SKM-1 (cell line): ENCODE data around the gene GARIN5B.
A peak's percentile ranks its signal among the peaks of the same experiment; 100 is the strongest.
"Not testable (repeated sequence)": the region's sequence is repeated elsewhere in the genome, so short reads cannot be mapped to it uniquely, and the experiment has no call there.

ENCODE experiments used
- DNase-seq: peaks from one replicate; lab custom pipeline; 2025; ENCODE audit not compliant: unreplicated experiment; lab: John Stamatoyannopoulos, UW

The GARIN5B gene

DNA sequence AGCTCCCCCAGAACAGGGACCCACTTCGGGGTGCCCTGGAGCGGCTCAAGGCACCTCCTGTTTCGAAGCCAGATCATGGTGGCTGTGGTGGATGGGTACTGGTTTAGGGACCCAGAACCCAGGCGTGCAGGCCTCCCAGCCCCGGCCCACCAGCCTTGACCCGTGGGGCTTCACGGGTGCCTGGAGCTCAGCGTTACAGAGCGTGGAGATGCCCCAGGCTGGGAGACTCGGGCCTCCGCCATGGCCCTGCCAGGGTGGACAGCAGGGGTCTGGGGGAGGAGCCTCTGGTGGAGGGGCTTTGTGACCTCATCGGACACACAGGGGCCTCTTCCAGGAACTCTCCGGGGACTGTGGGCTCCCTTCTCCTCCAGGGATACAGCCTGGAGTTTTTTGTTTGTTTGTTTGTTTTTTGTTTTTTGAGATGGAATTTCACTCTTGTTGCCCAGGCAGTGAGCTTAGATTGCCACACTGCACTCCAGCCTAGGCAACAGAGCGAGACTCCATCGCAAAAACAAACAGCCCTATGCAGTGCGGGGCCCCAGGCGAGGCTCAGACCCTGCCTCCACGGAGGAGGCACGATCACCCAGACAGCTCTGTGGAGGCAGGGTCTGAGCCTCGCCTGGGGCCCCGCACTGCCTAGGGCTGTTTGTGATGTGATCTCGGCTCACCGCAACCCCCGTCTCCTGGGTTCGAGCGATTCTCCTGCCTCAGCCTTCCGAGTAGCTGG lies at the start of gene GARIN5B:
Gene GARIN5B (minus strand): TSS at position 271 of the 727 bp plus-strand sequence. CDS start 194 bp downstream, at position 77.
- no peak for DNase-seq

DNA sequence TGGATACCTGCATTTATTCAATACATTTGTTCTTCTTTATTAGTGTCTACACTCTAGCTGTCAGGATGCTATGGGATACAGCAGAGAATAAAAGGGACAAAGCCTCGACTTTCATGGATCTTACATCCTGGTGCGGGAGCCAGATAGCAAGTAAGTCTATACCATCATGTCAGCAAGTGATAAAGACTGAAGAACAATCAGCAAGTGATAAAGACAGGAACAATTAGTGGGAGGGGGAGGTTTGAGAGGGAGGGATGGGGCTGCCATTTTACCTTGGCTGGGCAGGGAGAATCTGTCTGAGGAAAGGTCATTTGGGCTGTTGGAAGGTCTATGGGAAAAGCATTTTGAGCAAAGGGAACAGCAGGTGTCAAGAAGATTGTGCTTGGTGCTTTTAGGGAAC lies 47.1 kb upstream of the GARIN5B start:
- DNase-seq, result no peak

DNA sequence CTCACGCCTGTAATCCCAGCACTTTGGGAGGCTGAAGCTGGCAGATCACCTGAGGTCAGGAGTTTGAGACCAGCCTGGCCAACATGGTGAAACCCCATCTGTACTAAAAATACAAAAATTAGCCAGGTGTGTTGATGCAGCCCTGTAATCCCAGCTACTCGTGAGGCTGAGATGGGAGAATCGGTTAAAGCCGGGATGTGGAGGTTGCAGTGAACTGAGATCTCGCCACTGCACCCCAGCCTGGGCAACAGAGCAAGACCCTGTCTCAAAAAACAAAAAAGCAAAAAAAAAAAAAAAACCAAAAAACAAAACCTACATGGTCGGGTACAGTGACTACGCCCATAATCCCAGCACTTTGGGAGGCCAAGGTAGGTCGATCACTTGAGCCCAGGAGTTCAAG lies 46.1 kb upstream of the GARIN5B start:
- not testable (repeated sequence) for DNase-seq

DNA sequence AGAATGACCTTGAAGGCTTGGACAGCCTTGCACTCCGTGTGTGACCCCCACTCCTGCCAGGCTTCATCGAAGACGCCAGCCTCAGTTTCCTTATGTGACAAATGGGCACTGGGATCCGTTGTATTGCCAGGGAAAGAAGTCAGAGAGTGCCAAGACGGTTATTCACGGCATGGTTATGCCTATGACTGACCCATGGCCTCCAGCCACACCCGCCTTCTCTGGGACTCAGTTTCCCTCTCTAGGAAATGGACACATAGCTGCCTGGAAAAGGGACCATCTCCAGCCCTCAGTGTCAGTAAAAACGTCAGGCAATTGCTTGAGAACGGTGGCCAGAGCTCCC lies 45.4 kb upstream of the GARIN5B start:
- no peak for DNase-seq

DNA sequence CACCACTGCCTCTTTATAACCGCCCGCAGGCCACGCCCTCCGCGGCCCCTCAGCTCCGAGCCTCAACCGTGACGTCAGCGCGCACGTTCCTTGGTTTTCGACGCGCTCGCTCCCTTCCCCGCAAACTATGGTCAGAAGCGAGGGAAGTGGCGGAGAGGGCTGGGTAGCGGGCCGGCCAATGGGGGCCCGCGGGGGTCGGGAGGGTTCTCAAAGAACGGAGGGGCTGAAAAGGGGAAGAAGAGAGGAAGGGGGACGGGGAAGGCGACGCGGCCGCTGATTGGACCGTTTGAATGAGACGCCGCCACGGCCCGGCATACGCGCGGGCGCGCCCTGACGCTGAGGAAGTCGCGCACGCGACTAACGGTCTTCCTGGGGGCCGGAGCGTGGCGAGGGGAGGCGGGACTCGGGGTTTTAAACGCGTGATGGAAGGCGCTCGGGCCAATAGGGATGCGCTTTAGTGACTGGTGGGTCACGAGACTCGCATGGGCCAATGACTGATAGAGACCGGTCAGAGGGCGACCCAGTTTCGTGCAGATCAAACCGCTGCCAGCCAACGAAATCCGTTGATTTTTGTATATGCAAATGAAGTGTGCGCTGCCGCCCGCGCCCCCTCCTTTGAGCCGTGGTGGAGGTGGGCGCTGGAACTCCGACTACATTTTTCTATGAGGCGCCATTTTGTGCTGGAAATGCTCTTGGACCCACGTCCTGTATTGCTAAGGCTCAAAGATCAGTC lies 44.9 kb upstream of the GARIN5B start:
- peak; percentile 78 for DNase-seq

DNA sequence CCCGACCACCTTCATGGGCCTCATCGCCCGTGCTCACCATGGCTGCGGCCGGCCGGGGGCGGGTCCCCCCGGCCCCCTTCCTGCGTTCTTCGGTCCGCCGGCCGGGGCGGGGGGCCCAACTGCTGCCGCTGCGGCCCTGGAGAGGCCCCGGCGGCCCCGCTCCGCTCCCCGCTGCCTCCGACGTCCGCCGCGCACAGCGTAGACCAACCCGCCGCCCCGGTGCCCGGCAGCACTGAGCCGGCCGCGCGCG lies 44.4 kb upstream of the GARIN5B start, which contains the start of gene UBE2S:
Gene UBE2S (minus strand): TSS at position 239 of the 250 bp plus-strand sequence. CDS start 199 bp downstream, at position 40.
- DNase-seq, result not testable (repeated sequence)

DNA sequence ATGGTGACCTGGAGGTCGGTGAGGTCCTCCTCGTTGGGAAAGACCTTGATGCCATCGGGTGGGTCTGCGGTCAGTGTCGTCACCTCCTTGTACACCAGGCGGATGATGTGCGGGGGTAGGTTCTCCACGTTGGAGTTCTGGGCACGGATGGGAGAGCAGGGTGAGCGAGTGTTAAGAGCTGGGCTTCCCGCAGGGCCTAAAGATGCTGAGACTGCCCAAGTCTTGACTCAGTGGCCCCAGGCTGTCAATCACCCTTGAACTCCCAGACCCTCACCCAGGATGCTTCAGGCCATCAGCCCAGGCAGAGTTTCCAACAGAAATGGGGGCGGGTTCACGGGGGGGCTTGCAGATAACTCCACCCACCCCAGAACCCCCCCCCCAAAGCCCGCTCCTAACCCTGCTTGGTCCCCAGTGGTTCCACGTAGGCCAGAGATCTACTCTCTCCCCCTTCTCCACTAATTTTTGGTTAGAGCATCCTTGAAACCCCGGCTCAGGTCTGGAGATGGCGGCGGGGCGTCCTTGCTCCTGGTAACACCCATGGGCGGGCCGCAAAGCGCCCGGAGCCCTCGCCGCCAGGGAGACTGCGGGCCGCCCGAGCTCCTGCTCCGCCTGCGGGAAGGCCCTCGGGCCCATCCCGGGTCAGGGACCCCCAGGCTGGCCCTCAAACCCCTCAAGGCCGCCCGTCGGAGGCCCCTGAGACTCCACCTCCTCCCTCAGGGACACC lies 43.9 kb upstream of the GARIN5B start:
- DNase-seq, result no peak

DNA sequence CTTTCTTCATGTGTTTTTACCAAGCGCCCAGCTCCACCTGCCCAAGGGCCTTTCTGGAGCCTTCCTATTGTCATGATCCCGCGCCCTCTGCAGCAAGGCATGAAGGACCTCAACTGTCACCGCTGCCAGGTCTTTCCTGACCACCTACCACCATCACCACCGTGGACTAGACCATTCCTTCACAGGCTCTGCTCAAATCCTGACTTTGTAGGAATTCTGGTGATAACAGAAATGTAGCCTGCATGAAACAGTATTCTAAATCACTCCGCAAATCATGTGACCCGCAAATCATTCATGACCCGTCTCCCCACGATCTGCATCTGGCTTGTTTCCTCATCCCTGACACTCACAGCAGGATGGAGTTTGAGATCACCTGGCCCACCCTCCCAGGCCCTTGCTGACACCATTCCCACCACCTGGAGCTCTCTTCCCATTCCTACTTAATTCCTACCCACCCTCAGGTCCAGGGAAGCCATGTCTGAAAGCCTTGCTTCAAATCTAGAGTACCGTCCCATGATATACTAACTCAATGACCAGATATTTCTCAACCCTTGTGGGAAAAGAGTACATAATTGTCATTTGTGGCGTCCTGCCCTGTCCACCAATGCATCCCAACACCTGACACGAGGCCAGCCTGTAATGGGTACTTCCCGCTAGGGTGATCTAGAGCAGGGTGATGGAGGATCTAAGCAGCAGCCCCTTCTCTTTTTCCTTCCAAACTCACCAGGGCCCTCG lies 43.2 kb upstream of the GARIN5B start:
- no peak for DNase-seq

DNA sequence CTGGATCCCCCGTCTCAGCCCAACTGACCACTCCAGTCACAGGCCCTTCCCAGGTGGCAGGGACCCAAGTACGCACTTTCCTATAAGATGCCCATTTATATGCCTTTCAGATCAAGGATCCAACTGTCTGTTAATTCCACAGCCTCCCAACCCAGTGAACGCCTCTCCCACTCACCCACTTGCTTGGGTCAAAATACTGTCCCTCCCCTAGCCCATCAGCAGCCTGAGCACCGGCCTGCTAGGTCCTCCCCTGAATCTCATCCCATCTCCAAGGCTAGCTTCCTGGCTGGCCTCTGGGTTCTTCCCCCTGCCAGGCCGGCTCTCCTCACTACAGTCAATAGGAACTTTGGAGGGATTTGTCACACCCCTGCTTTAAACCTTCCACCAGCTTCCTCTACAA lies 42.6 kb upstream of the GARIN5B start:
- DNase-seq, result no peak

DNA sequence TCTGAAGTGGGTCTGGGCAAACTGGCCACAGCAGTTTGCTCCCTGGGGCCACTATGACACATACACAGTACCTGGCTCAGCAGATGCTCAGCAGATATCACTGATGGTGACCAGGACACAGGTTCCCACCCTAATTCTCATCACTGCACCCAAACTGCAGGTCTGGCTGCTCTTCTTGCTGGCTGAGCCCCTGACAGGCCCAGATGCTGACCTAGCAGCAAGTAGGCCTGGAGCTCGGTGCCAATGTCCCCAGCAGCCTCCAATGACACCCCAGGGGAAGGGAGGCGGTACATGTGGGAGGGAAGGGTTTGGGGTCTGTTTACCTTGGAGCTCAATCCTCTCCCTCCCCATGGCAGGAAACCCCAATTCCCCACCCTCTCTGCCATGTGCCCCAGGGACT lies 39.4 kb upstream of the GARIN5B start:
- no peak for DNase-seq

DNA sequence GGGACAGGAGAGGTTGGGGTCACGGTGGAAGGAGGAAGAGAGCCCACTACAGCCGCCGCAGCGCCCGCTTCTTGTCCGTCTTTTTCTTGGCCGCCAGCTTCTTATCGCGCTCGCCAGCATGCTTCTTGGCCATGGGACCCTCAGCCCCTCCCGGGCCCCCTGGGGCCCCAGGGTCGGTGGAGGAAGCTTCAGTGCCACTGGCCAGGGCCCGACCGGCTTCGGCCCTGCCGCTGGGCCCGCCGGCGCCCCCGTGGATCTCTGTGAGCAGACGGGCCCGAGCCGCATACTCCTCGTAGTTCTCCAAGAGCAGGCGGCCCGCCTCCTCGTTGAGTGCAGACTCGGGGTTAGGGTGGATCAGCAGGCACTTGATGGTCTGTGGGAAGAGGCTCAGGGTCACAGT lies 38.3 kb upstream of the GARIN5B start:
- DNase-seq, result not testable (repeated sequence)

DNA sequence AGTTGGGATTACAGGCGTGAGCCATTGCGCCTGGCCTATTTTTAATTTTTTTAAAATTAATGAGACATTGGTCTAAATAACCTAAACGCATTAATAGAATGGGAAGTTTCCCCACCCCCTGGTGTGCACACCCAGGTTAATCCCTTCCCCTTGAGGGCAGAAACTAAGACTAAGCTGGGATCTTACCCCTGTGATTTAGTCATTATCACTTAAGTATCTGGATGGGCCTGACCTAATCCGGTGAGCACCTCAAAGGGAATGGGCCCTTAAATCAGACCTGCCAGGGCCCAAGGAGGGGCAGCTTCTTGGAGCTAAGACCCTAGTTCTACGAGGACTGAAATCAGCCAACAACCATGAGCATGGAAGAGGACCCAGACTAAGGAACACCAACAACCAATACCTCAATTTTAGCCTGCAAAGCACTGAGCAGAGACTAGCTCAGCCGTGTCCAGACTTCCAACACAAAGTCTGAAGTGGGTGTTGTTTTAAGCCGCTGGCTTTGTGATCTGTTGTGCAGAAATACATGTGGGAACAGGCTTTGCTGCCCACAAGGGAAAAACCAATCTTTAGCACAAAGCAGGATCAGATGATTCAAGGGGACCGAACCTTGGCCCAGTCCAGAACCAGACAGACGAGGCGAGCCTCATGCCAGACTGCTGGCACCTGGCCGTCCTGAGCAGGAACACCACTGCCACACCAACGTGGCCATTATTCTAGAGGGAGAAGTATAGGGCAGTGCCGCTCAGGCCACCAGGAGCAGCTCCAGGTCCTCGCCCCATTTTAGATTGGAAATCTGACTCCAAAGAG lies 37.4 kb upstream of the GARIN5B start:
- no peak for DNase-seq

DNA sequence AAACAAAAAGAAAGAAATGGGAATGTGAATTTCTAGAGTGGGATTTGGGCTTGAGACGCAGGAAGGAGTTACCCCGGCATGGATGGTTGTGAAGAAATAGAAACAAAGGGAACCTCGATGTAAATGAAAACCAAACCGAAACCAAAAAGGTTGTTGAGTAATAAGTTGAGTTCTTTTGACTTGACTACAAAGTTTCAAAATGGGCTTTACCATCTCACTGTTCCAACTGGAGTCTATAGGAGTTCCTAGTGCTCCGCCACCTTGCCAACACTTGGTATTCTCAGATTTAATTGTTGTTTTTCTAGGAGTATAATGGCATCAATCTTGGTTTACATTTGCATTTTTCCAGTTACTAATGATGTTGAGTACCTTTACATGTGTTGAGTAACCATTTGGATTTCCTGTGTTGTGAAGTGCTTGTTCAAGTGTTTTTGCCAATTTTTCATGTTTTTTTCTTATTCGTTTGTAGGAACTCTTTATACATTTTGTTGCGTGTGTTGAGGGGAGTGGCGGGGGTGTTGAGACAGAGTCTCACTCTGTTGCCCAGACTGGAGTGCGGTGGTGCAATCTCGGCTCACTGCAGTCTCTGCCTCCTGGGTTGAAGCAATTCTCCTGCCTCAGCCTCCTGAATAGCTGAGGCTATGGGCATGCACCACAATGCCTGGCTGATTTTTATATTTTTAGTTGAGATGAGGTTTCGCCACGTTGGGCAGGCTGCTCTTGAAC lies 35.3 kb upstream of the GARIN5B start:
- no peak for DNase-seq

DNA sequence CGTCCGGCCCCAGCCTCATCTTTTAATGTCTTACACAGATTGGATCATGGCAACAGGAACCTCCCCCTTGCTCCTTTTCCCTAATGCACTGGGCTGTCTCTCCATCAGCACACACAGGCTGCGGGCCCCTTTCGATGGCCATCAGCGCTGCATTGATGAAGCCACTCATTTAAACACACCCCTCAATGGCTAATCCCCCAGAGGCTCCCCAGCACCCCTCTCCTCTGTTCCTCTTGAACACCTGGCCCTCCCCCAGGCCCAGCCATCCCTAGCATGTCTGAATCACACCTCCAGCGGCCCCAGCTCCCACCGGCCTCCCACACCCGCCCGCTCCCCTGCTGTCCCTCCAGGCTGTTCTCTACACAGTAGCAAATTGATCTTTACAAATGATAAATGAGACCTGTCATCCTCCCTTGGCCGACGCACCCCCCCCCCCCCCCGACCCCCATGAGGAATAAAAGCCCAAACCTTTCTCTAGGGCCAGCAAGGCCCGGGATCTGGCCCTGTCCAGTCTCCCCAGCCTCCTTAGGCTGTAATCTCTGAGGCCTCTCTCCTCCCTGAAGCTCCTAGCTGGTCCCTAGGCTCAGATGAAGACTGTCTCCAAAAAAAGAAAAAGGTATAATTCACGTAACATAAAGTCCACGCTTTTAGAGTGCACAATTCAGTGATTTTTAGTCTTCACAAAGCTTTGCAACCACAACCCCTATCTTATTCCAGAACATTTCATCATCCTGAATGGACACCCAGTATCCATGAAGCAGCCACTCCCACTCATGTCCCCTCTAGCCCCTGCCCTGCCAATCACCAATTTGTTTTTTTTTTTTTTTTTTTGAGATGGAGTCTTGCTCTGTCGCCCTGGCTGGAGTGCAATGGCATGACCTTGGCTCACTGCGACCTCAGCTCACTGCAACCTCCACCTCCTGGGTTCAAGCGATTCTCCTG lies 30.0 kb upstream of the GARIN5B start:
- no peak for DNase-seq

DNA sequence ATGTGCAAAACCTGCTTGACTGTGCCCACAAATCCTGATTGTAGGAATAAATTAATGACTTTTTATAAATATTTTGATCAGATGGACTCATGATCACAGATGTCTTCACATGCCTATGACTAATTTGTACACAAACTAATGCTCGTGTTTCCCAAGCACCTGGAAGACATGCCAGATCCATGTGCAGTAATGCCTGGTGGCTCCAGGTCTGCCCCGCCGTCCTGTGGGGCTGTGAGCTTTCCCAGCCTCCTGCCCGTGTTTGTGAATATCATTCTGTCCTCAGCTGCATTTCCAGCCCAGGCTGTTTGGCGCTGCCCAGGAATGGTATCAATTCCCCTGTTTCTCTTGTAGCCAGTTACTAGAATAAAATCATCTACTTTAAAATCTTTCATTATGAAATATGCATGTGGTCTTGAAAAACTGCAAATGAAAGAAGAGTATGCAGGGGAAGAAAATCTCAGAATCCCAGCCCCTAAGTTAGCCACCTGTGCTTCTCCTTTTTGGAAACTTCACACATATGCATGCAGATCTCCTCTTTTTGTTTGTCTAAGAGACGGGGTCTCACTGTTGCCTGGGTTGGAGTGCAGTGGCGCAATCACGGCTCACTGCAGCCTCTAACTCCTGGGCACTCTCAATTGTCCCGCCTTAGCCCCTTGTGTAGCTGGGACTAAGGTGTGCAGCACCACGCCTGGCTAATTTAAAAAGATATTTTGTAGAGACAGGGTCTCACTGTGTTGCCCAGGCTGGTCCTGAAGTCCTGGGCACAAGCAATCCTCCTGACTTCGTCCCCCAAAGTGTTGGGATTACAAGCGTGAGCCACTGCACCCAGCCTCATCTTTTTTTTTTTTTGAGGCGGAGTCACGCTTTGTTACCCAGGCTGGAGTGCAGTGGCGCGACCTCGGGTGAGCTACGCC lies 28.9 kb upstream of the GARIN5B start:
- no peak for DNase-seq

DNA sequence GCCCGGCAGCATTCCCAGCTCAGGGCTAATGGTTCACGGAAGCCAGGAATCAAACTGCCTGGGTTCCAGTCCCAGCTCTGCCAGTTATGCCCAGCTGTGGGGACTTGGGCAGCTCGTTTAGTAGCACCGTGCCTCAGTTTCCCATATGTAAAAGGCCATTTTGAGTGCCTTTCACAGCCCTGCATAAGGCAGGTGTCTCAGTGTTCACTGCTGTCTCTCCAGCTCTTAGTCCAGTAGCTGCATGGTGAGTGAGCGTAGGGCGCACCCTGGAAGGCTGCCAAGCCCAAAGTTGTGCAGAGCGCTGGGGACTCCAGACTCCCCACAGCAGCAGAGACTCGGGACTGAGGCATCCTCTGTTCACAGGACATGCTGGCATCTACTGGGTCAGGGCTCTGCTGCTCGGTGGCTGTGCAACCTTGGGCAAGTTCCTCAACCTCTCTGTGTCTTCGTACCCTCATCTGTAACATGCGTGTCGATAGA lies 28.2 kb upstream of the GARIN5B start:
- DNase-seq, result no peak

DNA sequence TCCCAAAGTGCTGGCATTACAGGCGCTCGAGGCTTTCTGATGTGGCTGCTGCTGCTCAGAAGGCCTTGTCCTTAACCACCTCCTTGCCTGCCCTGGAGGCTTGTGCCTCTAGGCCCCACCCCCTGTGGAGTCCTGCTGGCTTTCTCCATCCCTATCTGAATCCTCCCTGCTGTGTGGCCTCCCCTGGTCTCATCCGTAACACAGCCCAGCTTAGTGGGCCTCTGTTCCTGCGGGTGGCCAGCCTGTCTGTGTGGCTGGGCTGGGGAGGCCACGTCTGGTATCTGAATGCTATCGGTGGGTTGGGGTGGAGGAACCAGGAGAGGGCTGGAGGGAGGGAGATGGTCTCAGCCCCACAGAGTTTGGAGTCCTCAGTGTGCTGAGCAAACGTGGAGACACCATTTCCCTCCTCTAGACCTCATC lies 27.4 kb upstream of the GARIN5B start:
- DNase-seq, result no peak
